Esophagus muscularis mucosa (tissue), 3 donors: ENCODE measurements around the gene AUTS2.

ENCODE experiments used
- CTCF ChIP-seq, 3 experiments: fragments of 200-600 bp in 2 of 3; fragments of 450-650 bp in 1 of 3; sonication (generic) in 2 of 3; IDR thresholded peaks; one replicate each; pipeline ENCODE4 v1.5.1; 2017 to 2019; ENCODE audit warnings: antibody characterized with exemption in 3 of 3, mild to moderate bottlenecking in 2 of 3, moderate library complexity in 1 of 3
- POLR2AphosphoS5 ChIP-seq, 2 donors: sonication (generic); formaldehyde crosslinking; IDR thresholded peaks; one replicate each; pipeline ENCODE4 v1.6.1; 2017; ENCODE audit warnings: antibody characterized with exemption in 2 of 2

DNA sequence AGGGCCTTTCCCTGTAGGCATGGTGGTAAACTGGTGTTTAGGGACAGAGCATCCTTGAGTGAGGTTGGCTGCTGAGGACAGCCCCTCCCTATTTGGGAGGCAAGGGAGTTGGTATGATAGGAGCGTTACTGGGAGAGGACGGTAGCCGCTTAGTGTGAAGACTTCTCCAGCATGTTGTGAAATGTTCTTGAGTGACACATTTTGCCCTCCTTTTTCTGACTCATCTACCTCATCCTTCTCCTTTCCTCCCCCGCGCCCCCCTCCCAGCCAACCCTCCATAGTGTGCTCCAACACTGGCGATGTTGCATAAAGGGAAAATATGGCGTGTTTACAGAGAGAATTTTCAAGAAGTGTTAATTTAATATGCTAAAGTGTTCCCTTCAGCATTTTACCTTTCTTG lies 888.7 kb downstream of the AUTS2 start:
- TF ChIP-seq CTCF (IDR thresholded peaks at IDR 0.05) (no peak), POLR2AphosphoS5 (IDR thresholded peaks at IDR 0.05) (no peak)
